ENCODE data around the gene FAM210B.
"Not testable (repeated sequence)": the region's sequence is repeated elsewhere in the genome, so short reads cannot be mapped to it uniquely, and the experiment has no call there.

FAM210B gene

DNA sequence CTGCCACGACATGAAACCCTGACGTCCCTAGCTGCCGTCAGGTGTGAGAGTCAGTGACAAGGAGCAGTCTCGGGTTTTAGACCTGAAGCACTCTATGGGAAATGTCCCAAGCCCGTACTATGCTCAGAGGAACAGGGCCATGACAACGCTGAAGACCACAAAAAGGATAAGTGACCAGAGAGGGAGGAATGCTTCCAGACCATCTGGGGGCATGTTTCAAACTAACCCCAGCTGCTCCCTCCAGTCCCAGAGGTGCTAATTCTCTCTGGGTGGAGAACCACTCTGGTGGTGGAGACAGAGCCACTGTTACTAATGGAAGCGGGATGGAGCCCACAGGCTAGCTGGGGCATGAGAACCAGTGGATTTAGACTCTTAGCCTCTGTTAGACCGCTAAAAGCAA, 24.6 kb downstream of the FAM210B start:
- TF ChIP-seq, protein P1, sequence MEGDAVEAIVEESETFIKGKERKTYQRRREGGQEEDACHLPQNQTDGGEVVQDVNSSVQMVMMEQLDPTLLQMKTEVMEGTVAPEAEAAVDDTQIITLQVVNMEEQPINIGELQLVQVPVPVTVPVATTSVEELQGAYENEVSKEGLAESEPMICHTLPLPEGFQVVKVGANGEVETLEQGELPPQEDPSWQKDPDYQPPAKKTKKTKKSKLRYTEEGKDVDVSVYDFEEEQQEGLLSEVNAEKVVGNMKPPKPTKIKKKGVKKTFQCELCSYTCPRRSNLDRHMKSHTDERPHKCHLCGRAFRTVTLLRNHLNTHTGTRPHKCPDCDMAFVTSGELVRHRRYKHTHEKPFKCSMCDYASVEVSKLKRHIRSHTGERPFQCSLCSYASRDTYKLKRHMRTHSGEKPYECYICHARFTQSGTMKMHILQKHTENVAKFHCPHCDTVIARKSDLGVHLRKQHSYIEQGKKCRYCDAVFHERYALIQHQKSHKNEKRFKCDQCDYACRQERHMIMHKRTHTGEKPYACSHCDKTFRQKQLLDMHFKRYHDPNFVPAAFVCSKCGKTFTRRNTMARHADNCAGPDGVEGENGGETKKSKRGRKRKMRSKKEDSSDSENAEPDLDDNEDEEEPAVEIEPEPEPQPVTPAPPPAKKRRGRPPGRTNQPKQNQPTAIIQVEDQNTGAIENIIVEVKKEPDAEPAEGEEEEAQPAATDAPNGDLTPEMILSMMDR (IDR thresholded peaks at IDR 0.05; ENCODE audit: low read depth, low read length) = no peak
- no peak for DNase-seq (ENCODE audit: extremely low read depth, low read depth)

DNA sequence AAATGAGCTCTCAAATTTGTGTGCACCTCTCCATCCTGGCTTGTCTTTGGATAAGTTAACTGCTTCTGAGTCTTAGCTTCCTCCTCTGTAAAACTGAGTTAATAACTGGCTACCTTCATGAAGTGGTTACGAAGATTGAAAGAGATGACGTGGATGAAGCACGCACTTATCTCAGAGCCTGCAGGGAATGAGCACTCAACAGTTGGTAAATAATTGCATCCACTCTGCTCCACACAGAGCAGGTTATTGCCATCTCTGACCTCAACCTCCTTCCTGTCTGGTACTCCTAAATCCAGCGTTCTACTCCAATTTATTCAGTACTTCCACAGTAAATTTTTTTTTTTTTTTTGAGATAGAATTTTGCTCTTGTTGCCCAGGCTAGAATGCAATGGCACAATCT, 26.4 kb downstream of the FAM210B start:
- DNase-seq (ENCODE audit: extremely low read depth, low read depth) = no peak

DNA sequence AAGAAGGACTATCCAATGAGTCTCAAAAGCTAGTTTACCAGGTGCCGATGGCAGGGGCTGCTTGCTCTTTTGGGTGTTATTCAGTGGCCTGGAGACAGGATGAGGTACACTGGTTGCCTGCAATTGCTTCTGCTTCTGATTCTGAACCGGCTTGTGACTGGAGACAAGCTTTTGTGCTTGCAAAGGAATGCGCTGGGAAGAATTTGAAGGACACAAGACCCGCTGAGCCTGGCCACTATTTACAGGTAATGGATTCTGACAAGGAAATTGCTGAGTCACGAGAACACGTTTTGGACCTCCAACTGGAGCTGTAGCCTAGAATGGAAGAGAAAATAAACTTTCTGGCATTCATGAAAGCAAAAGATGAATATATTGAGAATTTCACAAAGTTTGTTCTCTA, 27.4 kb downstream of the FAM210B start:
- no peak for DNase-seq (ENCODE audit: extremely low read depth, low read depth)
- TF ChIP-seq, protein P1 (IDR thresholded peaks at IDR 0.05; ENCODE audit: low read depth, low read length) = no peak

More for the DNA sequence above, 26.4 kb downstream of the FAM210B start:
- TF ChIP-seq, protein P1 (IDR thresholded peaks at IDR 0.05; ENCODE audit: low read depth, low read length) = no peak

DNA sequence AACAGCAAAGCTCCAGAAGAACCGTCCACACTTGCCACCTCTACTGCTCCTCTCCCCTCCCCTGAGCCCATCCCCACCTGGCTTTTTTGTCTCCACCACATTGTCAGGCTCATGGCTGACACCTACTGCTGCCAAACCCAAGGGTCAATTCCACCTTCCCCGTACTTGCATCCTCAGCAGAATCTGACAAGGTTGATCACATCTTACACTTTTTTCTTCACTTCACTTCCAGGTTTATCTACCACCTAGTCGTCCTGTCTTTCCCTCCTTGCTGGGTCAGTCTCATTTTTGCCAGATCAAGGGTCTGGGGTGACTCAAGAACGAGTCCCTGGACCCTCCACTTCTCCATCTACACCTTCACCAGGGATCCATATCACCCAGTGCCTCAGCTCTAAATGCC, 30.1 kb downstream of the FAM210B start:
- DNase-seq (ENCODE audit: extremely low read depth, low read depth) = no peak
- TF ChIP-seq, protein P1 (IDR thresholded peaks at IDR 0.05; ENCODE audit: low read depth, low read length) = no peak

DNA sequence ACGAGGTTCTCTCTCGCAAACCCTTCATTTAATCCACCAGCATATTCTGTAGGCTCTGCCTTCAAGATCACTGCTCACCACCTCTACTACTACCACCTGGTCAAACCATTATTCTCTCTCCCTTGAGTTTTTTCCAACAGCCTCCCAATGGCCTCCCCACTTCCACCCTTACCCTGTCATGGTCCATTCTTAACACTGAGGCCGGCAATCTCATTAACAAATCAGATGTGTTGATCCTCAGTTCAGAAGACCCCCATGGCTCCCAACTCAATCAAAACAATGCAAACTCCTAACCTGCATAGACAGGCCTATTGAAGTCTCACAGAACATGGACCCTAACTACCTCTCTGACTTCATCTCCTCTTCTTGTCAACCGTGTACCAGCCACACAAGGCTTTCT, 31.0 kb downstream of the FAM210B start:
- TF ChIP-seq, protein P1 (IDR thresholded peaks at IDR 0.05; ENCODE audit: low read depth, low read length) = no peak

DNA sequence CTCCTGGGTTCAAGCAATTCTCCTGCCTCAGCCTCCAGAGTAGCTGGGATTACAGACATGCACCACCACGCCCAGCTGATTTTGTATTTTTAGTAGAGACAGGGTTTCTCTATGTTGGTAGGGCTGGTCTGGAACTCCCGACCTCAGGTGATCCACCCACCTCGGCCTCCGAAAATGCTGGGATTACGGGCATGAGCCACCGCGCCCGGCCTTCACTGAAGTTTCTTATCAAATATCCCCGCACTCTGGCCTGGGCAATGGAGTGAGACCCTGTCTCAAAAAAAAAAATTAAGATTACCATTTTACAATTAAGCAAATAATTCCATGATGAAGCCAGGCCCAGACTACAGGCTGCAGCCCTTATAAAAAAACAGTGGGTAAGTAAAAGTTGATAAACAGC, 31.6 kb downstream of the FAM210B start:
- not testable (repeated sequence) for DNase-seq (ENCODE audit: extremely low read depth, low read depth)

More for the DNA sequence above, 31.0 kb downstream of the FAM210B start:
- no peak for DNase-seq (ENCODE audit: extremely low read depth, low read depth)

DNA sequence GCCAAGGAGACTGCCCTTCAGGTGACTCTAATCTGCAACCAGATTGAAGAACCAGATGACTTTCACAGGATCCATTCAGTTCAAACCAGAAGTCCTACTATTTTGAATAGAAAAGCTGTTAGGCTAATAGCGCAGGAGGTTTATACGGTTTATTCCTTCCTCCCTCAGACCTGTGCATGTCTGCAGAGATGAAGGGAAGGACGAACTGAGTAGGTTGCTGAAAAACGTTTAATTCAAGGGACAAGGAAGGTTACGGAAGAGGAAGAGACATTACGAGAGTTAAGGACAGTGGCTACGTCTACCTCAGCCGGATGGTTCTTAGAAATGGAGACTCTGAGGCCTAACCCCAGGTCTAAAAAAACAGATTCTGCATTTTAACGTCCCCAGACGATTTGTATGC, 32.3 kb downstream of the FAM210B start:
- DNase-seq (ENCODE audit: extremely low read depth, low read depth) = no peak
- TF ChIP-seq, protein P1 (IDR thresholded peaks at IDR 0.05; ENCODE audit: low read depth, low read length) = no peak

DNA sequence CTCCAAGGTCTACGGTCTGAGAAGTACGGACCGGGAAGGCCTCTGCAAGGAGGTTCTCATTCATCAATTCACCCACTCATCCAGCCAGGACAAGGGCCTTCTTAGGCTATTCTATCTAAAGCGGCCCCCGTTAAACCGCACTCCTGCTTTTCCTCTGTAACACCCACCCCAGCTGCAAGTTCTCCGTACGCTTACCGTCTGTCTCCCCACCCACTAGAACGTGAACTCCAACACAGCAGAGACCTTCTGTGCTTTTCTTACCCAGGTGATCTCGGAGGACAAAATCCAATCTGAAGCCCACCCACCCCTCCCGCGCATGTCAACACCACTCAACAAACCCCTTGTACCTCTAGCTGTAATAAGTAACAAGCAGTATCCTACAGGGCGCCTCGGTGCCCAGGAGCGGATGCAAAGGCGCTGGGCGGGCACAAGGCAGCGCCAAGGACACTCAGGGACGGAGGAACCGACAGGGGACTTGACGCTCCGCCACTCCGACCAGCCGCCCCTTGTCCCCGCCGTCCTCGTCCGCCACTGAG, 32.9 kb downstream of the FAM210B start:
- DNase-seq (ENCODE audit: extremely low read depth, low read depth) = no peak
- TF ChIP-seq, protein P1 (IDR thresholded peaks at IDR 0.05; ENCODE audit: low read depth, low read length) = no peak
